CD4-positive, alpha-beta T cell treated with Interferon alpha-2 for 1 hour (primary cell): Measurements from ENCODE around the gene FRMD1.

Experiments used
- DNase-seq, 2 donors: peaks; one replicate each; pipeline ENCODE4 v3.0.0-alpha.2; 2020 to 2022

FRMD1 gene

DNA sequence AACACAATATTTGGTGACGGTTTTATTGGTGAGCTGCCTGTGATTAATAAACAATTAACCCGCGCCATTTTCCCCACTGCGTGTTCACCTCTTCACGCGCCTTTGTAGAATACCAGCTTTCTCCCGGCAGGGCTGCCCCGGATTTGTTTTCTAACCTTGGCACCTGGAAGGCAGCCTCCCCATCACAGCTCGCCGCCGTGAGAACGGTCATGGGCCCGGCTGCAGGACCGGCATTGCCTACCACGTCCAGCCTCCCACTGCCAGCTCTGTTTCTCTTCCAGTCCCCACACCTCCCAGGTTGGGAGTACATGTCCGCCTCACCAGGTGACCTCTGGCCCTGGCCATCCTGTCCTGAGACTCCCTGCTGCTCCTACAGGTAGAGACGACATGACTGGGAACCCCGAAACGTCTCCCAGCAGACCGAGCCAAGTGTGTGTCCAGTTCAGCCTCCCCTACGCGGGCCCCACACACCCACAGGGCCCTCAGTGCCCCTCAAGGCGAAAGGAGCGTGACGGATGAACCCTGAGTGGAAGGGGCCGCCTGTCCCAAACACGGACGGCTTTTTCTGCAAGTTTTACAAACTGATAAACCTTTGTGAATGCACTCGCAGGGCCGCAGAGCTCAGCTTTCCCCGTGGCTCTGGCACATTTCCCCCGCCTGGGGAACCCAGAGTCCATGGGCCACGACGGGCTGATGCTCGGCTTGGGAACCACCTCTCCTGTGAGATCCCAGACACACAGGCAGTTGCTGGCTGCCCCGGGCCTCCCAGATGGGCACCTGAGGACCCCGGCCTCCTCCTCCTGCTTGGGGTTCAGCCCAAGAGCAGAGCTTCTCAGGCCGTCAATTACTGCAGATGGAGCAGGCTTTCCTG is 25.7 kb downstream of the FRMD1 start:
- DNase-seq: no peak

DNA sequence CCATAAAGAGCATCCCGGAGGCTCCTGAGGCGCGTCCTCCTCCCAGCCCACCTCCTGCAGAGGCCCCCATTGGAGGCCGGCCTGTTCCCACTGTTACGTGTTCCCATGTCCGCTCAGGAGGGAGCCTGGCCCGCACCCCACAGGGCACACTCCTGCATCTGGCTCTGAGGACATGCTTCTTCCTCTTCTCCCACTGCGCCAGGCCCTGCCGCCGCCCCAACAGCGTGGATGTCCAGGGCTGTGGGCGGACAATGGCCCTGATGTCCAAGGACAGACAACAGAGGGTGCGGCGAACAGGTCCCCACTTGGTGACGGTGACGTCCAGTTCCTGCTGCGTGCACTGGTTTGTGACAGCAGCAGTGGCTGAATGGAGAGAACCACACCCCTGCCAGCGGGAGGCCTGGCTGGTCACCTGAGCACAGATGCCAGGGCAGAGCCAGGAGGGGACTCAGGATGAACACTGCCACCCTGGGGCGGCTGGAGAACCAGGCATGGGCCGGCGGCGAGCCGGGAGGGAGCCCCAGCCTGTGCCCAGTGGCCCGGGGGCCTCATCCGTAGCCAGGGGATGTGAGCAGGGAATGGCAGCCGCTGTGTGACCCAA is 26.6 kb downstream of the FRMD1 start:
- DNase-seq: no peak

DNA sequence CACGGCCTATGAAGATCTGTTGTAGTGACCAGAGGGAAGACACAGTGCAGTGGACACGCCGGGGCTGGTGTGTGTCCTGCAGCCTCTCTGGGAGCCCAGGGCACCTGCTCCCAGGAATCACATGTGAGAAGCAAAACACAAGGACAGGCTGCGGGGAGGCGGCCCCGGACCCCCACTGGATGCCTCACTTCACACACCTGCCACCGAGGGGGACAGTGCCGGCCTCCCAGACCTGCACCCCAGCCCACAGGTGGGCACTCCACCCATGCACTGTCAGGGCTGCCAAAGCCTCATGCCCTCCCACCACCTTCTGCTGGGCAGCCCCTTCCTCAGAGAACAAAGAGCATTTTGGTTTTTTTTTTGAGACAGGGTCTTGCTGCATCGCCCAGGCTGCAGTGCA is 27.4 kb downstream of the FRMD1 start:
- DNase-seq: no peak

DNA sequence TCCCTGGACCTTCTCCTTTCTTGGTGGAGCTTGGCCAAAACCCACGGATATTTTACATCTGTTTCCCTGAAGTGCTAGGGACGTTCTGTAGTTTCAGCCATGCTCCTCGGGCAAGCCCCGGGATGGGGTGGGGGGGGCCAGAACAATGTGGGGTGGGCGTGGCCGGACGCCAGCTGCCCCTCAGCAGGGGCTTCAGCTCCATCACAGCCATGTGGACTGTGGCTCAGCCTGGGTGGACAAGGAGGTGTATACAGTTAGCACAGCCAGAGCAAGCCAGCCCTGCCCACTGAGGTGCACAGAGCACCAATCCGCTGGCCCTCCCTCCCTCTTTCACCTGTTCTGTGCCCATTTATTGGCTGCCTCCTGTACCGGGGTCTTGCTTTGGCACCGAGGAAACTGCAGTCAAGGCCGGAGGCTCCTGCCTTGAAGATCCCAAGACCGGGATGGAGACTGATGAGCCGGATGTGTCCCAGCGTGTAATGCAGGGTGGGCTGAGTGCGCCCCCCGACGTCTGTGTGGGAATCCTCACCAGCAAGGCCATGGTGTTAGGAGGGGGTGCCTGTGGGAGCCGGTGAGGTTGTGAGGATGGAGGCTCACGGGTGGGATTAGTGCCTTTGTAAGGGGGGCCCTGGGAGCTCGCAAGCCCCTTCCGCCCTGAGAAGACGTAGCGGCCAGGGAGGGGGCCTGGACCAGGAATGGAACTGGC is 28.0 kb downstream of the FRMD1 start:
- DNase-seq: no peak

DNA sequence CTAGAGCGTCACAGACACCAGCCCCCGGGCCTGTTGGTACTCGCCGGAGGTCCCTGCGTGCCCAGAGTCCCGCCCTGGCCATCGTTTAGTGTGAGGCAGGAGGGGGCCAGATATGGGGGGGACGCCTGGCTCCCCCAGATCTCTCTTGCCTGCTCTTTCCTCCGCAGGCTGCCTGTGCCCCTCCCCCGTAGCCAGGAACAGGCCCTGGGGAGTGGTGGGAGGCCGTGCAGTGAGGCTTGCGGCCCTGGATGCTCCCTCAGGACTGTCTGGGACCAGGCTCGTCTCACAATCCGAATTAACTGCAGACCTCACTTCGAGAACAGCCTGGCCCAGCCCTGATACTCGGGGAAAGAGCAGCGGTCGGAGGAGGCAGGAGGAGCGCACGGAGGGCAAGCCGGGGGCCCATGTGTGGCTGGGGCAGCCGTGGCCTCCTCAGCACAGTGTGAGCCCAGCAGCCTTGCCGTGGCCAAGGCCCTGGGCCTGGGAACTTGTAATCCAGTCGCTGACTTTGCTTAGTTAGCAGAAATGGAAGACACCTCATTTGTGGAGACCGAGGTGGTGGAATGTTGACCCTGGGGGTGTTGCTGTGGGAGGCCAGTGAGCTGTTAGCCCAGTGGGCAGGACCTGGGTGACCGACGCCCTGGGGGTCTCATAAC is 28.7 kb downstream of the FRMD1 start:
- no peak for DNase-seq

DNA sequence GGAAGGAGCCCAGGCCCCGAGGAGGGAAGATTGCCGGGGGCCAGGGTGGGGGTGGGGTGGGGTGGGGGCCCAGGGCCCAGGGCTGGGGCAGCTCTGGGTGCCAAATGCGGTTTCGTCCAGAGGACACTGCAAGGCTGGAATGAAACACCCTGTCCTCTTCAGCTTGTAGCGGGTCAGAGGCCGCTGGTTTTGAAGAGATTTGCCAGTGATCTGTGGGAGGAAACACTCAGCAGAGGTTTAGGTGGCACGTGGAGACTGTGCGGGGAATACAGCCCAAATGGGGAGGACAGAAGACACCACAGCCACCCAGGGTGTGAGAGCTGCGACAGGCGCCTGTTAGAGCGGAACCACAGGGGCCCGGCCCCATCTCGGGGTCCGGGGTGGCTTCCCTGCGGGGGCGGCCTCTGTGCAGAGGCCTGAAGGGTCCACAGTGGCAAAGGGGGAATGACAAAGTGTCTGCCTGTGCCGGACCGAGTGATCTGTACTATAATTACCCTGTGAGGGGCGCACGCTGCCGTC is 29.2 kb downstream of the FRMD1 start:
- DNase-seq: no peak

DNA sequence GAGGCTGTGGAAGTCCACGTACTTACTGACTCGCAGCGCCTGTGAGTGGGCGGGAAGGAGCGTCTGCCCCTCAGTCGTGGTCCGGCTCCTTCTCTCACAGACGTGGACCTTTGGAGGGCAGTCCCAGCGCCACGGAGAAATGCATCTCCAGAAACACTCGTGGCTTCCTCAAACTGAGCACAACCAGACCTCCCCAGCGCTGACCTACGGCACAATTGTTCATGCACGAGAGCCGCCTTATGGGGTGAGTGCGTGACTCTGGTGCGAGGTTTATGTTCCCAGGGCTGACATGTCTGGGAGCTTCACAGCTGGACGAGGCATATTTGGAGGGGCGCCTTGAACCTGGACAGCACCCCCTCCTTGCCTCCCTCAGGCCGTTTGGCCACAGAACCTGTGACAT is 29.7 kb downstream of the FRMD1 start:
- no peak for DNase-seq

DNA sequence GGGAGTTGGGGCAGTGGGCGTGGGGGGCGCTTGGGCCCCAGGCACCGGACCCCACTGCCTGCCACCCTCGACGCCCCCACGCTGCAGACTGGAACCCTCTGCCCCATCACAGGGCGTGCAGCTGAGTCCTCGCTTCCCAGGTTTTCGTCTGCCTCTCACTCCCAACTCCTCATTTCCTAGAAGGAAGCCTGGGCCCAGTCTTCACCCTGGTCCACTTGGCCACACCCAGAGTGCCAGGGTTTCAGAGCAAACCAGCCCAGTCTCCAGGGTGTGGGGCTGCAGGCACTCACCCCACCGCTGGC is 30.3 kb downstream of the FRMD1 start:
- DNase-seq: no peak

DNA sequence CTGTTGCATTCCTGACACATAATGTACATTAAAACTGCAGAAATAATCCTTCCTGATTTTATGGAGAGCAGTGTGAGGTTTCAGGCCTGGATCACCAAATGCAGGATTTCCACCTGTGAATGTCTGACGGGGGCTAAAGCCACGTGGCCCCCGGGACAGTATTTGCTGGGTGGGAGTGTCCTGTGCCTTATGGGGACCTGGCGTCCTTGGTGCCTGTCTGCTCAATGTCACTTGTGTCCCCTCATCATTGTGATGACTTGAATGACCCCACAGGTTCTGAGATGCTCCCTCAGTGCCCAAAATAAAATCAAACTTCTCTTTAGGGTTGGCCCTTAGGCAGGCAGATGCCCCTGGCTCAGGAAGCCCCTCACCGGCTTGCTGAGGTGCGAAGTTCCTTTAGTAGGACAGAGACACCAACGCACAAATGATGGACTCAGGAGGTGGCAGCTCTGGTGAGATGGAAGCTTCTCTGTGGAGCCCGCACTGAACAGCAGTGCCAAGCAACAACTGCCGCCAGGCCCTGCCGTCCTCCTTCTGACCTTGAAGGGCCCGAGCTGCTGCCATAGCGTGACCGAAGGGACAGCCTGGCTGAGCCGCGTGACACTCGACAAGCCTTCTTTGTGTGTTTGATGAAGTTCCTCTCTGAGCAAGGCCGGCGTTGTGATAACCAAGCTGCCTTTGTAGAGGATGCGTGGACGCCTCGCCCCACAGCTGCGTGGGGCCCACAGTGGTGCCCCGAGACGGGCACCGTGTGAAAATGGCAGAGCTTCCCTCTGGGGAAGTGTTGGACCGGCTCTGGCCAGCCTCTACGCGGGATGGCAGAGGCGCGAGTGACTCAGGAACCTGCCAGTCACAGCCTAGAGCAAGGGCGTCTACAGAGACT is 30.9 kb downstream of the FRMD1 start:
- DNase-seq: no peak

DNA sequence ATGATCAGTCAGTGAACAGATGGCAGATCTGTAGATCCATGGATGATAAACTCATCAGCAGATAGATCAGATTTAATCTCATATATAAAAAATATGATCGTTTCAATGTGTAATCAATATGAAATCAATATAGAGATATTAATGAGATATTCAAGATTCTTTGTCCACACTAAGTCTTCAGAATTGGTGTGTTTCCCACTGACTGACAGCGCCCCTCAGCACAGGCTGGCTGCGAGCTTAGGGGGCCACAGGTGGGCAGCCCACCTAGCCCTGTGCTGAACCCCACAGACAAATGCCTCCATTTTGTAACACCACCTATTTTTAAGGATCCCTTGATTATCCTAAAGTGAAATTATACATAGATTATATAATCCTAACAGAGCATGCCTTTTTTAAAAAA is 32.3 kb downstream of the FRMD1 start:
- no peak for DNase-seq

DNA sequence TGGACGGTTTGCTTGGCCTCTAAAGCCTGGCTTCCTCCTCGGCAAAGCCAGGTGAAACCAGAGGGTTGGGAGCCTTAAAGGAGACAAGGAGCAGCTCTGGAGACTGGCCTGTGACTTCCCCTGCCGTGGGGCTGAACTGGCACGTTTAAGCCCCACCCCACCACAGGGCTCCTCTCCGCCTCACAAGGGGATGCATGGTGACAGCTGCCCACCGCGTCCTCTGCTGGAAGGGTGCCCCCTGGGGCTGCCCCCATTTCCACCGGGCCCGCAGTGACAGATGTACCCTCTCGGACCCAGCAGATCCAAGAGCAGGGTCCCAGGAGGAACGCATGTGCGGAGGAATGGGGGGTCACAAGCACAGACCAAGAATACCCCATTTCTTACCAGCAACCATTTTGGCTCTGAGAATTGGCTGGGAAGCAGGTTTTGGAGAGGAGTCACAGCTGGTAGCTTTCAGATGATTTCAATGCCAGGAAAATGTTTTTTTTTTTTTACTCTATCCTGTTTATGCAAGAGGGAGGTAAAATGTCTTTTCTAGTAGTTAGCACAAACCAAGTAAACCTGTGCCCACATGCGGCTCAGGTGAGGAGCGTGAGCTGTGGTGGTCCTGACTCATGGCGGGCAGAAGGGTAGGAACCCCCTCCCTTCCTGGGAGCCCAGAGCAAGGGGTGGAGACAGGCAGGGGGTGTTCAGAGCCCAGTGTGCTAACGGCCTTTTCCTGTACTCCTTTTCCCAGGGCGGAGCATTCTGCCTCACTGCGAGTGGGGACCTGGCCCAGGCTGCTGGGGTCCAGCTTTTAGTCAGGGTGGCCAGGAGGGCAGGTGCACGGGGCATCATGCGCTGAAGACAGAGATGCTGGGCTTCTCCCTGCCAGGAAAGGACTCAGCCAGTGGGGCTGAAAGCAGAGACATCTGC is 33.0 kb downstream of the FRMD1 start:
- DNase-seq: no peak

DNA sequence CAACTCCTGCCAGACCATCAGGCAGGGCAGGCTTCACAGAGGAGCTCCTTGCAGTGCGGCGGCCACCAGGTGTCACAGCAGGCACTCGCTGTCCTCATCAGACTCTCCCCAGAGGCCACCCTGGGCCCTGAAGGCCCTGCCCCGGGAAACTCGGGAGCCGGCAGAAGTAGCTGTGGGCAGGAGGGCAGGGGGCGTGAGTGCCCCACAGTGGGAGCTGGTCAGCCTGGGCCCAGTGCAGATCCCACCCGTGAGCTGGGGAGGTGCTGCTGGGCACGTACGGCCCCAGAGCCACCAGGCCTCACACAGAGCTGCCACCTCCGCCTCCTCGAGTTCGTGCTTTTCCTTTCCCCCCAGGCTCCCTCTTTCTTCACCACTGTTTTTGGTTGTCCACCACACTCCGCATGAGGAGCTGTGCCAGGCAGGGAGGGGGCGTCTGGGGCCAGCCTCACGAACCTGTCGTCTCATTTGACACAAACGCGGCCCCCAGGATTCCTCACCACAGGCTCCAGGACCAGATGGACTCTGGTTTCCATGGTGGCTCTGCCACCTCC is 33.8 kb downstream of the FRMD1 start:
- no peak for DNase-seq

DNA sequence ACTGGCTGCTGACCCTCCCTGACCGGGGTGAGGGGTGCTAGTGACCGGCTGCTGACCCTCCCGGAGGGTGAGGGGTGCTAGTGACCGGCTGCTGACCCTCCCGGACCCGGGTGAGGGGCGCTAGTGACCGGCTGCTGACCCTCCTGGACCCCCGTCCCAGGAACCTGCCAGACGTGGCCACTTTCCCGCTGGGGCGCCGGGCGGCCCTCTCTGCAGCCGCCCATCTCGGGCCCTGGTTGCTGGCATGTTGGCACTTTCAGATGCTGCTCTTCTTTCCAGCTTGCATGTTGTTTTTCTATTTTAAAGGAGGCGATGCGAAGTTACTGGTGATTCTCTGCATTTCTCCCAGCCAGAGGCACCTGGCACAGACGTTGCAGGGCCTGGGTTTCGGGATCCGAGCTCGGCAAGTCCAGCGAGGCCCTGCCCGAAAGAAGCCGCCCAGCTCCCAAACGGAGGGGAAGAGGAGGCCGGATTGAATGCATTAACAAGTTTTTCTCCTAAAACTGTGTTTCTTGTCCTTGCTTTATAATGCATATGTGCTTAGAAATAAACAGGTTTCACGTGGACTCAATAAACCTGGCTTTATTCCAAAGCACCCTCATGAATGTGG is 34.4 kb downstream of the FRMD1 start:
- DNase-seq: no peak

DNA sequence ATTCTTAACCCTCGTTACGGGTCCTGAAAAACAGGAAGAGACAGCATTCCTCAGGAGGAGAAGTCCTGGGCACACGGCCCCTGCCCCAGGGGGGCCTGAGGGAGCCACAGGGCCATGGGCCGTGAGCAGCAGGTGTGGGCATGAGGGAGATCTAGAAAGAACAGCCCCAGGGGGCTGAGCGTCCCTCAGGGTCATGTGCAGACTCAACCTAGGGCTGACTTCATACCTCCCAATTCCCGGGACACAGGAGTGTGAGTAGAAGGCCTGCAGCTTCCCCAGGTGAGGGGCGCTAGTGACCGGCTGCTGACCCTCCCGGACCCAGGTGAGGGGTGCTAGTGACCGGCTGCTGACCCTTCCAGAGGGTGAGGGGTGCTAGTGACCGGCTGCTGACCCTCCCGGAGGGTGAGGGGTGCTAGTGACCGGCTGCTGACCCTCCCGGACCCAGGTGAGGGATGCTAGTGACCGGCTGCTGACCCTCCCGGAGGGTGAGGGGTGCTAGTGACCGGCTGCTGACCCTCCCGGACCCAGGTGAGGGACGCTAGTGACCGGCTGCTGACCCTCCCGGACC is 35.1 kb downstream of the FRMD1 start:
- DNase-seq: no peak

DNA sequence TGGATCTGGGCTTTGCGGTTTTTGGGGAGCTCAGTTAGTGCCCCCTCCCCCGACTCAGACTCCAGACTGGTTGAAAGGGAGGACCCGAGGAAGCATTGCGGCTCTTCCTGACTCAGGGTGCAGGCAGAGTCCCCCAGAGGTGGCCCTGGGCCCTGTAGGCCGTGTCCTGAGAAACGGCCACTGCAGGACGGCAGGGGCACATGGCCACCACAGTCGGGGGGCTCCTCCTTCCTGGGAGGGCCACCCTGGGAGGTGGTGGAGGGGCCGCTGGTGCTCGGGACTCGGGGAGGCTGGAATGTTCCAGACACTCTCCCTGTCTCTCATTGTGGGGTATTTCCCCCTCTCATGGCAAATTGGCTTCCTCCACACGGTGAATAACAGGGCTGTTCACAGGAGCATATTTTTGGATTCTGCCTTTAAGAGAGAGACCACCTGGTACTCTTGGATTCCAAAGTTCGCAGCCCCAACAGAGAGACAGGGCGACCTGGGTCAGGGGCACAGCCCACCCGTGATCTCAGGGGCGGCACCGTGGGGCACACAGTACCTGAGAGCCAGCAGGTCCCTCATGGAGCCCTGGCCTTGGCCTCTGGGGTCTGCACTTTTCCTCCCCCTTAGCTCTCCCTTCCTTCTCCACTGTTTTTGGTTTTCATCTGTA is 35.7 kb downstream of the FRMD1 start:
- no peak for DNase-seq

DNA sequence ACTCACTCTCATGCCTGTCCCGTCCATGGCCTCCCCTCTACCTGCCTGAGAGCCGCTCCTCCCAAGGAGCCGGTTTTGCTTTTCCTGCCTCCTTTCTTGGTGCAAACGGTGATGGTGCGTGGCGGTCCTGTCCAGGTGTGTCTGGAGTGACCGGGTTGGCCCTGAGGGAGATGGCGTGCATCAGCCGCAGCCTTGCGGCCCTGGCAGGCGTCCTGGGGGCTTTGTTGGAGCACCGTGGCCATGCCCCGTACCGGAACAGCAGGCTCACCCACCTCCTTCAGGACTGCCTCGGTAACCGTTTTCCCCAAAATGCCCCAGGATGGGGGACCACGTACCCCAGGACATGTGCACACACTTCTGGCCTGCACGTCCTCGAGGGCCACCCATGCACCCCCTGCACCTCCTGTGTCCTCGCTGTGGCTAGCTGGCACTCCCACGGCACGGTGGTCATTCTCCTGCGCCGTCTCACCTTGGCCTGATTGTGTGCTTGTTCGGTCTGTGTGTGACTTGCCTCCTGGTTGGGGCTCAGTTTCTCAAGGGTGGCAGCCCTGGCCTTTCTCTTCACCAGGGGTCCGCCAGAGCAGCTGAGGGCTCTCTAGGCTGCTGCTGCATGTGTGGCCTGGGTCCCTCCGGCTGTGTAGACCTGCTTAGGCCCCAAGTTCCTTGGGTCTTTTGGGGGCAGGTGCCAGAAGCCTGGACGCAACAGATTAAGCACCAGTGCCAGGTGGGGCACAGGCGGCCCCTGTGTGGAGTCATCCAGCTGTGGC is 36.4 kb downstream of the FRMD1 start:
- no peak for DNase-seq

DNA sequence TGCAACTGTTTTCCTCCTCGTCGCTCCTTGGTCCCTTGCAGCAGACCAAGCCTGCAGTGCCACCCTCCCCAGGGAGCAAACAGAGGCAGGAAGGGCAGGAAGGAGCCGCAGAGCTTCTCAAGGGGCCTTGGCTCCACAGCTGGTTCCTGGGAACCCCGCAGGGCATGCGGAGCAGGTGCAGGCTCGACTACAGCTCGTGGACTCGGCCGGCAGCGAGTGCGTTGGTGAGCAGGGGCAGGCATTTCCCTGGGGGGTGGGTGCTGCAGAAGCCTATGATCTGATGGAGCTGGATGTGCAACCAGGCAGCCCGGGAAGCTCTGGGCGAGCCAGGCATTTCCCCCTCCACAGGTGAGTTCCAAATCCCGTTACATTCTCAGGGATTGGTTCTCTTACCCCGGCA is 37.1 kb downstream of the FRMD1 start:
- DNase-seq: no peak

DNA sequence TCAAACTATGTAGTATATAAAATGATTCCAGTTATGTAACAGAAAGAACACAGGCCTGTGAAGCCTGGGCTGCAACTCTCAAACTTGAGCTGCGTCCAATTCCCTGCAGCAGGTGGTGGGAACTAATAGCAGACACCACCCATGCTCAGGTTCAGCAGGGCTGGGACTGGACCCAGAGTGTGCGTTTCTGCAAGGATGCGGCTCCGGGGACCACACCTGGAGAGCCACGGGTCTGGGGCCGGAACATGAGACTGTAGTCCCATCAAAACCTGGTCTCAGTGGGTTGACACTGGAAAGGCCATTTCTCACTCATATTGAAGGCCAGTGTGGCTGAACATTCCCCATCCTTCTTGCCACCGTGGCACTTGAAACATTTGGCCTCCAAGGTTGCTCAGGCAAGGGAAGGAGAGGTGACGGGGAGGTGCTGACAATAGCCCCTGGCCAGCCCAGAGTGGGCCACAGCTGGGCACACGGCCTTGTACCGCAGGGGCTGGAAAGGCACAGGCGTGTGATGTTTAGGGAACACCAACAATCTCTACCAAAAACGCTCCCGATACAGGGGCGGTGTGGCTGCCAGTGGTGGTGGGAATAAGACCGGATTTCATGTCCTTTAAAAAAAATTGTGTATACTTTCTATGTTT is 38.0 kb downstream of the FRMD1 start:
- DNase-seq: no peak
